NCI-H128 (cell line): ENCODE results near the gene MYMX.
"Not testable (repeated sequence)": the region's sequence is repeated elsewhere in the genome, so short reads cannot be mapped to it uniquely, and the experiment has no call there.

ENCODE experiments used
- DNase-seq: peaks from one replicate; lab custom pipeline; 2025; ENCODE audit not compliant: unreplicated experiment; lab: John Stamatoyannopoulos, UW

Gene MYMX

DNA sequence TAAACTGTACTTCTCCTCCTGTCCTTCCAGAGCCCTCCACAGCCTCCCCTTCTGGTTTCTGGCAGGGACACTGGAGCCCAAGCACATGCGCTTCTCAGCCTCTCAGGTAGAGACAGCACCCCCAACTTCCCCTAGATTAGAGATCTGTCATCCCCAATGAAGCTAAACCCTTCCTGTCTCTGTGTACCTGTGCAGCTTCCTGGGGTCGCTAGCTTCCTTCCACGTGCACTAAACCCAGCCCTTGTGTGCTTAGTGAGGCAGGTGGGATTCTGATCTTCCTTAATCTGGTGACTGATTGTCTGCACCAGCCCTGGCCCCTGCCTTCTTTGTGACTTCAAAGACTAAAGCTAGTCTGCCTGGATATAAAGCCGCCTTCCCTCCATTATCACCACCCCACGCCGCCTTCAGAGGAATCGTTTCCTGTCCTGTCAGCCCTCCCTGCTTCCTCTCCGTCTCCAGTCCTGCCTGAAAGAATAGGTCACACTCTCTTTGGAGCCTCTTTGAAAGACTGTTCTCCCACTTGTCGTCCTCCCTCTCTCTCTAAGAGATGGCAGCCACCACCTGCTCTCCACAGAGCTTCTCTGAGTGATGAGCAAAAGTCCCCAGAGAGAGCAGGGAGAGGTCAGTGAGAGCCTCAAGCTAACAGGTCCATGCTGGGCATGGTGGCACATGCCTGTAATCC is 30.6 kb upstream of the MYMX start:
- DNase-seq = no peak

DNA sequence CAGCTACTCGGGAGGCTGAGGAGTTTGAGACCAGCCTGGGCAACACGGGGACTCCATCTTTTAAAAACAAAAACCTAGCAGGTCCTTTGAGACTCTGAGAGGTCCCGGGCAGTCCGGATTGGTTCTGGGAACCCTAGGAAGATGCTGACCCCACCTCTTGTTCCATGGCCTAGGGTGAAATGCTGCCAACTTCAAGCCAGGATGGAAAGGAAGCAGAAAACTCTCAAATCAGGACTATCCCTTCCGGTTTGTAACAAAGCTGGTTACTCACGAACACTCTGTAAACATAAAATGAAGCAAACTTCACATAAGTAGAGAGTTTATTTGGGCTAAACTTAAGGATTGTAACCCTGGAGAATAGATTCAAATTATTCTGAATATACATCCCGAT is 30.1 kb upstream of the MYMX start:
- DNase-seq = no peak

DNA sequence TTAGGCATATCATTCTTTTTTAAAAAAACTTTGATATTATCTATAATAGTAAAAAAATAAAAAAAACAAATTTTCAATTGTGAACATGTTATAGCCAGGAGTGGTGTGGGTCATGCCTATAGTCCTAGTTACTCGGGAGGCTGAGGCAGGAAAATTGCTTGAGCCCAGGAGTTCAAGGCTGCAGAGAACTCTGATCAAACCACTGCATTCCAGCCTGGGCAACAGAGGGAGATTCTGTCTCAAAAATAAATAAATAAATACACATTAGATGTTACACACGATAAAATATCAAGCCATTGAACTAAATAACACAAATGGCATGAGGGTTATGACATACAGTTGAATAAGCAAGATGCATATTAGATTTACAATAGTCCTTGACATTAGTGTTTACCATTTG is 27.9 kb upstream of the MYMX start:
- DNase-seq = no peak

DNA sequence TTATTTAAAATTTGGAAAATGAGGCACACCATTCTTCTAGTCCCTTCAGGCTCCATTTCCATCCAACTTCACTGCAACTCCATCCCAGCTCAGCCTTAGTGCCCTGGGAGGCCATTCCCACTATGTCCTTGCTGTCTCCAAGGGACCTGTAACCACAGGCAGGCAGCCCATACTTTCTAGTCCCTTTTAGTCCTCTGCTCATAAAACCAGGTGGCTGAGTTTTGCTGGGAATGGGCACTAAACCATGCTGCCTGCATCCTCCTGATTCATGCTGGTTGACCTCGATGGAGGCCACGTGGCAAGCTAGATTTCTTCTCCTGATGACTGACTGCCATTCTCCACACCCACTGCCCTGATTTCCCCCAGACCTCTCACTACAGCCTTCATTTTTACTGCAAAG is 27.5 kb upstream of the MYMX start:
- no peak for DNase-seq

DNA sequence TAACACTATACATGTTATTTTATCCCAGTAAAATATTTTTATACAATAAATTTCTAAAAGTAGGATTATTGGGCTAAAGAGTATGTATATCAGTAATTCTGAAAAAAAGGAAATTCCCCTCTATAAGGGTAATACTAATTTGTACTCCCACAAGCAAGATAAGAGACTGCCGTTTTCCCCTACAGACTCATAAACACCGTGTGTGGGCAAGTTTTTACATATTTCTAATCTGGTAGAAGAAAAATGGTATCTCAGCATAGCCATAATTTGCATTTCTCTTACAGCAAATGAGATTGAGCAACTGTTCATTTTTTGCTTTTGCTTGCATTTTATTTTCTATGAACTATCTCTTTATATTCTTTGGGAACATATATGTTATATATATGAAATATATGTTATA is 26.0 kb upstream of the MYMX start:
- DNase-seq = no peak

DNA sequence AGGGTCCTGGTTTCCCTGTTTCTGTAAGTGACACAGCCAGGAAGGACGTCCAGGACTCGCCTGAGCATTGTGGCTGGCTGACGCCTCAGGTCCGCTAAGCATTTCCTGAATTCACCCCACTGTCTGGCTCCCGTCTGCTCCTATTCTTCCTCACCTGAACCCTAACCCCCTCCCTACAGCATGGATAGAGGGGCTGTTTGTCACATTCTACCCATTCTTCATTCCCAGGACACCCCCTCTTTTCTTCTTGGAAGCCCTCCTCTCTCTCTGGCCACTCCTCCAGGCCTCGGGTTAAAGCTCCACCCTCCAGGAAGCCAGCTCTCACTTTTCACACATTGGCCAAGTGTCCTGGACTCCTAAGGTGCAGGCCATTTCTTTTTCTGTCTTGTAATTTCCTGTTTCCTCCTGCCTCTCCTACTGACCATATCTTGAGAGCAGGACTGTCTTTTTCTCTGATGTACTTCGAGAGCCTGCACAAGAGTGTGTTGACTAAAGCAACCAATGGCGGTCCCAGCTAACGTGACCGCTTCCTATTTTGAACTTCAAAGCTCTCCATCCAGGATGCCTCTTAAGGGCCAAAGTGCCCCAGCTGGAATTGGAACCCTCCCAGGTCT is 24.2 kb upstream of the MYMX start:
- DNase-seq = no peak

DNA sequence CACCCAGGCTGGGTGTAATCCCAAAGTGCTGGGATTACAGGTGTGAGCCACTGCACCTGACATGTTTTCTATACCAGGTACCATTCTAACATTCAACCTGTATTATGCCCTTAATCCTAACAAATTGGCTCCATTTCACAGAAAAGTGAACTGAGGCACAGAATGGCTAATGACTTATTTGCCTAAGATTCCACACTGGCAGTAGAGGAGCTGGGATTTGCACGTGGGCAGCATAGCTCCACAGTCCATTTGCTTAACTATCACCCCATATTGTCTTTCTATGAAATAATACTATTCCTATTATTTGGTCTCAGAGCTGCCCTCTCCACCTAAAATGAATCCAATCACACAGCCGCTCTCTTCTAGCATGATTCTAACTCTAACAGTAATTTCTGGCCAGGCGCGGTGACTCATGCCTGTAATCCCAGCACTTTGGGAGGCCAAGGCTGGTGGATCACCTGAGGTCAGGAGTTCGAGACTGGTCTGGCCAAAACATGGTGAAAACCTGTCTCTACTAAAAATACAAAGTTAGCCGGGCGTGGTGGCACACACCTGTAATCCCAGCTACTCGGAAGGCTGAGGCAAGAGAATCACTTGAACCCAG is 23.3 kb upstream of the MYMX start:
- DNase-seq = no peak

DNA sequence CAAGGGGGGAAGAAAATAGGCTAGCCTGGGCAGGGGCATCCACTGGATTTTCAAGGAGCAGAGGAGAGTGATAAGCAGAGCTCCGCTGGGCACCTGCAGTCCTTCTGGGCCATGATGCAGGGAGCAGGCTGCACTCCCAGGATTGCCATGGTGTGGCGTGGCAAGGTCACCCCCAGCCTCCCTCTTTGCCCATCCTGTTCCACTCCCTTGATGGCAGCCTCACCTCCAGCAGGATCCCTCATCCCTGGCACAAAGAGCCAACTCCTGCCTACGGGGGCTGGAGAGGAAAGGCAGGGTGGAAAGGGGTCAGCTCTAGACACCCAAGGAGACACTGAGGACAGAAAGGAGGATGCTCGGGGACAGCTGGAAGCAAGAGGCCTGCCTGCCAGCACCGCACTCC is 22.4 kb upstream of the MYMX start:
- DNase-seq = no peak

DNA sequence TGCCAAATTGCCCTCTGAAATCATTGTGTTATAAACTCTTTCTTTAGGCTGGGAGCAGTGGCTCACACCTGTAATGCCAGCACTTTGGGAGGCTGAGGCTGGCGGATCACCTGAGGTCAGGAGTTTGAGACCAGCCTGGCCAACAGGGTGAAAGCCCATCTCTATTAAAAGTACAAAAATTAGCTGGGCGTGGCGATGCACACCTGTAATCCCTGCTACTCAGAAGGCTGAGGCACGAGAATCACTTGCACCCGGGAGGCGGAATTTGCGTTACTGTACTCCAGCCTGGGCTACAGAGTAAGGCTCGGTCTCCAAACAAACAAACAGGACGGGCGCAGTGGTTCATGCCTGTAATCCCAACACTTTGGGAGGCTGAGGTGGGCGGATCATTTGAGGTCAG is 20.4 kb upstream of the MYMX start:
- DNase-seq = not testable (repeated sequence)

DNA sequence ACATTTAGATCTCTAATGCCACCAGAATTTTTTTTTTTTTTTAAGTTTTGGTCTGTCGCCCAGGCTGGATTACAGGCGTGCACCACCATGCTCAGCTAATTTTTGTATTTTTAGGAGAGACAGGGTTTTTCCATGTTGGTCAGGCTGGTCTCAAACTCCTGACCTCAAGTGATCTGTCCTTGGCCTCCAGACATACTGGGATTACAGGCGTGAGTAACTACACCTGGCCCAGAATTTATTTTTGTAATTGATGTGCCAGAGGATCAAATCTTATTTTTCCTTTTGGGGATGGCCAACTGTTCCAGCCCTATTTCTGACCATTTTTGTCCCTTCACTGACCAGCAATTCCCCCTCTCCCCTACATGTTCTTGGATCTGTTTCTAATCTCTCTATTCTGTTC is 18.0 kb upstream of the MYMX start:
- no peak for DNase-seq

DNA sequence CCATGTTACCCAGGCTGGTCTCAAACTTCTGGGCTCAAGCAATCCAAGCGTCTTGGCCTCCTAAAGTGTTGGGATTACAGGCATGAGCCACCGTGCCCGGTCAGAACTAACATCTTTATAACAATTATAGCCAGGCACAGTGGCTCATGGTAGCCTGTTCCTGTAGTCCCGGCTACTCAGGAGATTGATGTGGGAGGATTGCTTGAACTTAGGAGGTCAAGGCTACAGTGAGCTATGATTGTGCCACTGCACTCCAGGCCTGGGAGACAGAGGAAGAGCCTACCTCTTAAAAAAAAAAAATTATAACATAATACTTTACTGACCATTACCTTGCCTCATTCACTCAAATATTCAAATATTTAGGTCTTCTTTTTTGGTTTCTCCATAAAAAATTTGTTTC is 16.8 kb upstream of the MYMX start:
- DNase-seq = no peak

DNA sequence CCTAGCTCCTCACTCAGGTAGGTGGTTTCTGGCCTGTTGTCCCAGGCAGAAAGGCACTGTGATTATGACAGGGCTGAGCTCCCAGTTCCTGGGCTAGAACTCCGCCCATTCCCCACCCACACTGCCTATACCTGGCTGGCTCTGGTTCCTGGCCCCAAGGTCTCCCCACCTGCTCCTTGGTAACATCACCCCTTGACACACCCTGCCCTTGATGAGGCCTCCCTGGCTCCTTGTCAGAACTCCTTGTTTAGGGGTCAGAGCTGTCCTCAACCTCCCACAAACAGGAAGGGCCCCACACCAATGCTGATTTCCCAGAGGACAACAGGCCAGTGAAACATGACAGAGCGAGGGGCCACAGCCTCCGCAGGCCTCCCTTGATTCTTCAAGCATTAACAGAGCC is 15.5 kb upstream of the MYMX start:
- no peak for DNase-seq

DNA sequence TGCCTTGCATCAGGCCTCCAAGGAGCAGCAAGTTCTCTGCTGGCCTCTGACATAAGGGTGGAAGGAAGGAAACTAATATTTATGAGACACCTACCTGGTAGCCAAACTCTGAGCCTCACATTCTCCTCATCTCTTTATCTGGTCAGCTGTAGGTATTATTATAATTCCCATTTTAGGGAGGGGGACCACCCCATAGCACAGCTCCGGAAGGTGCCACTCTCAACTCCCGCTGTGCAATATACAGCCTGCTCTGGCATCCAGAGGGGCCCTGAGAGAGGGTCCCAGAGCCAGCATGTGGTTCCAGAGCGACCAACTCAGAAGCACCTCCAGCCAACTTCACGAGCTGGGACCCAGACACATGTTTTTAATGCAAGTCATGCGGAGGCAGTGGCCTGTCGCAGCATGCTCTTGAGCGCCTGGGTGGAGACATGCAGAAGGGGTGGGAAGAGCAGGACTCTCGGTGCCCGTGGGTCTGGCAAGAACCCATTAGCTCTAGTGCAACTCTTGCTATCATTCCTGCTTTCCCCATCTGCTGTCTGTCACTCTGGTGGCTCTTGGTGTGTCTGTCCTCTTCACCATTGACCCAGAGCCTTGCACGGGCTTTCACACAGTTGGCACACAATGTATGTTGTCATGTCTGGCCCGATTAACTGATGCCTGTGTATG is 15.0 kb upstream of the MYMX start:
- DNase-seq = no peak

DNA sequence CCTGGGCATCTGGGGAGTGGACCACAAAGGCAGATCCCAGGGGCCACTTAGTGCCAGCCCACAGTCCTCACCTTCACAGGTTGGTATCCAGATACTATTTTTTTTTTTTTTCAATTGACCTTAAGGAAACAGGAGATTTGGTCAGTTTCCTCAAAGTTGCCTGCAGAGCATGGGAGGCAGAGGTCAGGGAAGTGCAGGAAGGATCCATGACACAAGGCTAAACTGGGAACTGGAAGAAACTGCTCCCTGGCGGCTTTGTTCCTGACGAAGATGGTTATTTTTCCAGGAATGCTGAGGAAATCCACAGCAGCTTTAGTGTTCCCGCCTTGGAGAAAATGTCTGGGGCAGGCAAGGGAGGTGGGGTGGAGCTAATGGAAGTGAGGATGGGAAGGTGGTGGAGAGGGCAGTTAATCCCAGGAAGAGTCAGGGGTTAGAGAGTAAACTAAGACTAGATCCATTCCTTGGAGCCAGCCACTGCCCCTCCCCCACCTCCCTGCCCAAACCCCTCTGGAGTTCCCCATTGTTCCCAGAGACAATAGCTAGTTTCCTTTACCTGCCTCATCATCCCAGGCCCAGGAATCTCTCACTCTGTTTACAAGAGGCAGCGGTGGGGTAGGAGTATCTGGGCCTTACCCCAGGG is 14.3 kb upstream of the MYMX start:
- no peak for DNase-seq

DNA sequence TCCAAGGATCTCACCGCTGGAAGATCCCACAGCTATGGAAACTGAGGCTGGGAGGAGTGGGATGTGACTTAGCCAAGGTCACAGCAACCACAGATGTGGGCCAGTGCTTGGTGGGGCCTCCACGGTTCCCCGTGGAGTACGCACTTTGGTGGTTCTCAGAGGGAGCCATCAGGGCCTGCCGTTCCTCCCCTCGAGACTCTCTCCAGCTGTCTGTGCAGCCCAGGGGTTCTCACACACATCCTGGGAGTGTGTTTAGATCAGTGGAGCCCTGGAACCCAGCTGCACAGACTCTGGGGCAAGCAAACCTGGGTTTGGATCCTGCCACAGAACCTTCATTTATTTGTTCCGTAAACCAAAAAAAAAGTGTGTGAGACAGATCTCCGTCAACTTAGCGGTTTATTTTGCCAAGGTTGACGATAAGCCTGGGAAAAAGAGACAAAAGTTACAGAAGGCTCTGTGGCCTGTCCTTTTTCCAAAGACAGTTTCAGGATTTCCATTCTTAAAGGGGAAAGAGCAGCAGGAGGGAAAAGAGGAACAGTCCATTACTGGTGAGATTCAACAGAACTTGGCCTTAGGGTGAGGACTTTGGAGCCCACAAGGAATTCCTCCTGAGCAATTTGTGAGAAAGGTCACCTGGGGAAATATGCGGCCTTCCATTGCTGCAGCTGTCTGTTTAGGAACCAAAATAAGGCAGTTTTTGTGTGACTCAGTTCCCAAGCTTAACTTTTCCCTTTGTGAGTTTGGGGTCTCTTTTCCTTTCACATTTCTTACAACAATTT is 13.6 kb upstream of the MYMX start:
- no peak for DNase-seq

DNA sequence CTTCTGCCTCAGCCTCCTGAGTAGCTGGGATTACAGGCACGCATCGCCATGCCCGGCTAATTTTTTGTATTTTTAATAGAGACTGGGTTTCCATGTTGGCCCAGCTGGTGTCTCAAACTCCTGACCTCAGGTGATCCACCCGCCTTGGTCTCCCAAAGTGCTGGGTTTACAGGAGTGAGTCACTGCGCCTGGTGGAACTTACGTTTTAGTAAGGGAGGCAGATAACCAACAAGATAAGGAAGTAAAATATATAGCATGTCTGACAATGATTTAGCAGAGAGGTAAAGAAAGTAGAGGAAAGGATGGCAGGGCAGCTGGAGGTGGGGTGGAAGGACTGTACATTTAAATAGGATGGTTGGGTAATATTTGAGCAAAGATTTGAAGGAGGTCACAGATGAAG is 12.8 kb upstream of the MYMX start:
- DNase-seq = no peak

DNA sequence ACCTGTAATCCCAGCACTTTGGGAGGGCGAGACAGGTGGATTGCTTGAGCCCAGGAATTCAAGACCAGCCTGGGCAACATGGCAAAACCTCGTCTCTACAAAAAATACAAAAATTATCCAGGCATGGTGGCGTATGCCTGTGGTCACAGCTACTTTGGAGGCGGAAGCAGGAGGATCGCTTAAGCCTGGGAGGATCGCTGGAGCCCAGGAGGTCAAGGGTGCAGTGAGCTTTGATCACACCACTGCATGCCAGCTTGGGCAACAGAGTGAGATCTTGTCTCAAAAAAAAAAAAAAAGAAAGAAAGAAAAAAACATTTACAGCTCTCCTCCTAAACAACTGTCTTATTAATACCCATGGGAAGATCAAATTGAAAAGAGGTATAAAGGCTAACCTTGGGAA is 8.8 kb upstream of the MYMX start:
- no peak for DNase-seq

DNA sequence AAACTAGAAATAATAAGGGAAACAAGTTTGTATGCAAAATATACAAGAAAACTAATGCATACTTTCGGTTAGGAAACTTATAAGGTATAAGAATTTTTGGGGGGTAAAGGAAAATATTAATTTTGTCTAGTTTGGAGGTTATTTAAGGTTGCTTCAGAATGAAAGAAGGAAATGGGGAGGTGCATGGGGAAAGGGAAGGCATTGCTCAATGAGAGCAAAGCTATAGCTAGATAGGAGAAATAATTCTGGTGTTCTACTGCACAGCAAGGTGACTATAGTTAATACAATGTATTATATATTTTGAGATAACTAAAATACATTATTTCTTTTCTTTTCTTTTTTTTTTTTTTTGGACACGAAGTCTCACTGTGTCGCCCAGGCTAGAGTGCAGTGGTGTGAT is 5.4 kb upstream of the MYMX start:
- no peak for DNase-seq

DNA sequence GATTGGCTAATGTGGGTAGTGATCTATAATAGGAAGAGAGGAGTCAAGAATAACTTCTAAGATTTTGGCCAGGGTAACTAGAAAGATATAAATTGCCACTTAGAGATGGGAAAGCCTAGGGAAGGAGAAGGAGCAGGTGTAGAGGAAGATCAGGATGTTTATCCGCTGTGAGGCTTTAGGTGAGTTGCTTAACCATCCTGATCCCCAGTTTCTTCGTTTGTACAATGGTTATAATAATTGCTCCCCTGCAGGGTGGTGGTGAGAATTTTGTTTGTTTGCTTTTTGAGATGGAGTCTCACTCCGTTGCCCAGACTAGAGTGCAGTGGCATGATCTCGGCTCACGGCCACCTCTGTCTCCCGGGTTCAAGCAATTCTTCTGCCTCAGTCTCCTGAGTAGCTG is 2.4 kb upstream of the MYMX start:
- no peak for DNase-seq

DNA sequence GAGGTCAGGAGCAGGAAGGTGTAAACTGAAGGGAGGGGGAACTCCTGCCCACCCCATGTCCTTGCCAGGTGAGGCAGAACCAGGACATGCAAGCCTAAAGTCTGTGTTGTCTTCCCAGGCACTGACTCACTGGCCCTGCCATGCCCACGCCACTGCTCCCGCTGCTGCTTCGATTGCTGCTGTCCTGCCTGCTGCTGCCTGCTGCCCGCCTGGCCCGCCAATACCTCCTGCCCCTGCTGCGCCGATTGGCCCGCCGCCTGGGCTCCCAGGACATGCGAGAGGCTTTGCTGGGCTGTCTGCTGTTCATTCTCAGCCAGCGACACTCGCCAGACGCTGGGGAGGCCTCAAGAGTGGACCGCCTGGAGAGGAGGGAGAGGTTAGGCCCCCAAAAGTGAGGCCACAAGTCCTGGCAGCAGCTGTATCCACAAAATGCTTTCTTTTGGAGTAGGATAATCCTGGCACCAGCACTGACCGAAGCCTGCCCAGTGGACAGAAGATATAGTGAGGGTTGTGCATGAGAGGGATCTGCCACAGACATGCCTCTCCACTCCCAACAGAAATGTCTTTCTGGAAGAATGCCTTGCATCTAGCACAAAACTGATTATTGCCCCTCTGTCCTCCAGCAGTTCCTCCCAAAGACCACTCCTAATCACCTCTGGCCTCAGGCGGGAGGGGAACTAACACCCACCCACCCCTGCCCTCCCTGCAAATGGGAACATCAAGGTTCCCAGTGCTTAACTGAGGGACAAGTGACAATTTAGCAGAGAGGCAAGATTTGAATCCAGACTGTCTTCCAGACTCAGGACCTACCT is 812 bp downstream of the MYMX start:
- DNase-seq = no peak
